Stimulated activated CD4-positive, alpha-beta T cell treated with anti-CD3 and anti-CD28 coated beads, Interleukin-4, amount 100 ng/mL, for 1 hour (primary cell): ENCODE results near the gene C5orf63.
A peak's percentile ranks its signal among the peaks of the same experiment; 100 is the strongest.
"Not testable (repeated sequence)": the region's sequence is repeated elsewhere in the genome, so short reads cannot be mapped to it uniquely, and the experiment has no call there.

Experiments used
- DNase-seq: peaks from one replicate; pipeline ENCODE4 v3.0.0-alpha.2; 2020

Gene C5orf63

GRCh38 chr5:127070243-127070642 lies 3.1 kb downstream of the C5orf63 start:
- DNase-seq, result no peak

DNA sequence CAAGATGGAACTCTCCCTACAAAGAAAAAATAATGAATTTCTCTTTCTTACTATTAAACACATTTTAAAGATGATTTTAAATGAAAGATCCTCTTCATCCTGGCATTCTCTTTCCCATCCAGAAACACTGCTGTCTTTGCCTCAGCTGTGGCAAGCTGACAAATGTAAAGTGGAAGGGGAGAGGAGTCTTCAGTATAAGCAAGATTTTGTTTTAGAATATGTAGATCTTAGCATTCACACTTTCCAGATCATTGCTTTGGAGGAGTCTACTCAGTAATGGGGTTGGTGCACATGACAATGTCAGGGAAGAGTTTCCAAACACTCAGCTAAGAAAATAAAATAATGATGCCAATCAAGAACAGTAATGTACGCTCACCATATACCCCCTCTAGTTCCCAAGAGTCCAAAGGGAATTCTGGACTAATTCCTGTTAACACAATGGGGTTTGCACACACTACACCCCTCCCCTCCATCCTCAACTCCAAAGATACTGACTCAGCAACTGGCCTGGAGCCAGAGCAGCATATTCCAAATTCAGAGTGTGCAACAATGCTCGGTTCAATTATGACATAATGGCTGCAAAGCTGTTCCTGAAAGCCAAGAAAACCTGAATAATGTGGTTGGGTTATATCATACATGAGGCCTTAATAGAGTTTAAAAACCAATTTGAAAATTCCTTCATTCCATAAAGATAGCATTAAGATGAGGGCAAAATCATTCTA lies 4.6 kb downstream of the C5orf63 start:
- no peak for DNase-seq

GRCh38 chr5:127066721-127067120 lies 6.6 kb downstream of the C5orf63 start:
- no peak for DNase-seq

- no peak for DNase-seq
Measured at GRCh38 chr5:127064253-127064840, 9.0 kb downstream of the C5orf63 start.

- DNase-seq, result no peak
Measured at GRCh38 chr5:127063257-127063913, 9.9 kb downstream of the C5orf63 start.

GRCh38 chr5:127061956-127062355 lies 11.3 kb downstream of the C5orf63 start:
- no peak for DNase-seq

- no peak for DNase-seq
Measured at GRCh38 chr5:127061537-127061936, 11.8 kb downstream of the C5orf63 start.

DNA sequence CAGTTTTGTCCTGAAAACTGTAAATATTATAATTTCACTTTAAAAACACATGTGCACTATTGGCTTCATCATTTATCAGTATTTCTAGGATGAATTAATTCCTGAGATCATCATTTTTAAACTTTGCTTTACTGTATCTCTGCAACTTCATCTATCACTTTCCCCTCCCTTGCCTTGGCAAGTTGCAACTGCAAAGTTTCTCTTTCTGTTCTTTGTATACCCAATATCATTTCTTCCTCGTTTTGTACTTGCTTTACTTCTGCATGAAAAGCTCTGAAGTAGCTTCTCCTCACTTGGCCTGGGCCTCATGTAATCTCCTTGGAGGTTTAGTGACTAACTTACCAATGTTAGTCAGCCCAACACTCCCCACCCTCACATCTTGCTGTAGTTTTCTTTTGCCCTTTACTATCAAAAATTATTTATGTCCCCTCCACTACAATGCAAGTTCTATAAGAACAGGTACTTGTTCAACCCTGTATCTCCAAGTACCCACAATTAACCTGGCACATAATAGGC lies 12.8 kb downstream of the C5orf63 start:
- DNase-seq, result no peak

- DNase-seq, result no peak
Measured at GRCh38 chr5:127056896-127057295, 16.4 kb downstream of the C5orf63 start.

GRCh38 chr5:127055880-127056653 lies 17.2 kb downstream of the C5orf63 start:
- DNase-seq, result no peak

DNA sequence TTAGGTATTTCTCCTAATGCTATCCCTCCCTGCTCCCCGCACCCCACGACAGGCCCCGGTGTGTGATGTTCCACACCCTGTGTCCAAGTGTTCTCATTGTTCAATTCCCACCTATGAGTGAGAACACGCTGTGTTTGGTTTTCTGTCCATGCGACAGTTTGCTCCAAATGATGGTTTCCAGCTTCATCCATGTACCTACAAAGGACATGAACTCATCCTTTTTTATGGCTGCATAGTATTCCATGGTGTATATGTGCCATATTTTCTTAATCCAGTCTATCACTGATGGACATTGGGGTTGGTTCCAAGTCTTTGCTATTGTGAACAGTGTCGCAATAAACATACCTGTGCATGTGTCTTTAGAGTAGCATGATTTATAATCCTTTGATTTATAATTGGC lies 19.8 kb downstream of the C5orf63 start:
- DNase-seq, result not testable (repeated sequence)

DNA sequence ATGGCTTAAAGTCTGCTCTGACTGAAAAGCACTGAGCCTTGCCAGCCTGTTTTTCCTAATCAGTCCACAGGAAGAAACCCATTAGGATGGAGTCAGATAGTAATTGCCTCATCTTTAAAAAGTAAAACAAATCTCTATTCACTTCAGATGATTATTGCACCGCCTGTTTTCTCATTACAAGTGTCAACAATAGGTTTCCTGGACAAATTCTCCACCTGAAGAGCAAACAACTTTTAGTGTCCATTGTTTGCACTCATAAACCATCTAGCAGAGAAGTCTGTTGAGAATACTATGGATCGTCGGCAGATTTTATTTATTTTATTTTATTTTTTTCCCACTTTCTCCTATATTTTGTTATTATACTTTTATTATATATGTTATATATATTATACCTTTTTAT lies 20.3 kb downstream of the C5orf63 start:
- no peak for DNase-seq

GRCh38 chr5:127051591-127051990 lies 21.7 kb downstream of the C5orf63 start:
- no peak for DNase-seq

DNA sequence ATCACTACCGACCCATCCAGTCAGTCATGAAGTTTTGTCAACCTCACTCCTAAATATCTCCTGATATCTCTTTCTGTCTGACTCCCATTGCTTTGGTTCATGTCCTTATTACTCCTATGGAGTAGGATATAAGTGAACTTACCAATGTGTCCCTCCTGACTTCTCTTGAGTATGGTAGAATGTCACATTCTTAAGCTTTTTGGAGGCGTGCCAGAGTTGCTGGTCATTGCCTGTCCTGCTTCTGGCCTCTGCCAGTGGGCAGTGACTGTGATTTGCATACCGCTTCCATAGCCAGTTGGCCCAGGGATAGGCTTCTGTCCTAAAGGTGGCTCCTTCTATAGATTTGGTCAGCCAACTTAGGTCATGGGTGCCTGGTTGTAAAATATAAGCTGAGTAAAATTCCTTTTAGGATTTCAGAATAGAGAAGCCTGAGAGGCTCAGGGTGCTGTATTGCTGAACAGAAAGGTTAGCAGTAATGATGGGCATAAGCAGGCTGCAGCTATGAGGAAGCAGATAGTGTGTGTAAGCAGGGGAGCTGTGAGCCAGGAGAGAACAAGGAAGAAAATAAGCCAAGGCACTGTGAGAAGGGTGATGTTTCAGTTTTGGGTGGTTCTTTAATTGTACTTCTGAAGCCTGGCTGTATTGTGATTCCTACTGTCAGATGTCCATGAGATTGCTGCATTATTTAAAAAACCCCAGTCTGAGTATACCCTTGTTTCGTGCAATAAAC lies 26.8 kb downstream of the C5orf63 start:
- no peak for DNase-seq

DNA sequence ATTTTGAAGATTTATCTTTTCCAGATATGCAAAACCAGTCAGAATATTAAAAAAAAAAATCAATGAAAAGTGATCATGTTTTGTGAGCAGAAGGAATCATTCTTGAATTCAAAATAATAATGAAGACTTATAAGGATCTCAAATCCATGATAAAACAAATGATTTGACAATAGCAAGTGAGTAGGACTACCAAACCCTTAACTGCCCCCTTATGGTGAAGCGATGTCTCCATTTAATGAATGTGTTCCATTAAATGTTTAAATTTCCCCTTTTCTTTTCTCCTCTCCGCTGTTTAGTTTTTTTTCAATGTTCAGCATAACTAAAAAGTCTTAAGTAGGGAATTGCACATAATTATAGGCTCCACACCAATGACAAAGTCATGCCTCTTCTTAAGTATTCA lies 30.7 kb downstream of the C5orf63 start:
- no peak for DNase-seq

DNA sequence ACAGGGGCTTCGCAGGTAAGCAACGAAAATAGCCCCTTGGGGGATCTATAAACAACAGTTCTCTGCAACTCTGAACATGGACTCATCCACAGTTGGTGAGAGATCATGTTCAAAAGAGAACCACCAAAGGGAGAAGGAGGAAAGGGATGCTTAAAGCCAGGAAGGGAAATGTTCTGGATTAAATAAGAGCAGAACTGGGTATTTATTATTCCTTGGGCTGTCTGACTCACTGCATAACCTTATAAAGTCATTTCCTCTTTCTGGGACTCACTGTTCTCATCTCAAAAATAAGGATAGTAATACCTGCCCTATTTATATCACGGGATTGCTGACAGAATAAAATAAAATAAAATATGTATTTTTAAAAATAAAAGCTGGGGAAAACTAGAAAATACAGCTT lies 31.7 kb downstream of the C5orf63 start:
- DNase-seq, result no peak

DNA sequence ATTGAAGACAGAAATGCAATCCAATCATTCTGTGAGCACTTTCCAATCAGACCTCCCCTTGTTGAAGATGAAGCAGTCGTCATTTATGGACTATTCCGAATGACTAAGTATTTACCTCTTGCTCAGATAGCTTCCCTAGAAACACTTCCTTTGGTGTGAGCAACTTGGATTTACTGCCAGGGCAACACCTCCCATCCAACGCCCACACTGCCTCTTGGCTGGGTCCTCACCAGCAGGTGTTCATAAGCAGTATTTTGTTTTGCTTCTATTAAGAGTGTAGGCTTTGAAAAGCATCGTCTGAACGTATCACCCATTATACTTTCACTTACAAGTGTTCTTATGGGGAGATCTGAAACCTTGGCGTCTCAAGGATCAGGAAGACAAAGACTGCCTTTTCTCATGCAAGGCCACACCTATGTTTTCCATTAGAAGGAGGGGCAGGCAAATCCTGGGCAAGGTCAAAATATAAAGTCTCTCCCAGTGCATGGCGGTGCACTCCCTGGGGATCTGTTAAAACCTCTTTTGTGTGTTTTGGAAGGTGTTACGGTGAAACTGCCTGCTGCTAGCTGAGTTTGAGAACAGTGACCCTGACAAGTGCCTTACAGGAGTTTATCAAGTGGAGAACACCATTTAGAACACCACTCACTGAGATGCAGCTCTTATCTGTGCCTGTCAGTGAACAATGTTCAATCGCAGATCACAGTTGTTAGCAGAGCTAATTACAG lies 32.3 kb downstream of the C5orf63 start:
- DNase-seq, result no peak

- DNase-seq, result no peak
Measured at GRCh38 chr5:127038550-127038949, 34.8 kb downstream of the C5orf63 start.

DNA sequence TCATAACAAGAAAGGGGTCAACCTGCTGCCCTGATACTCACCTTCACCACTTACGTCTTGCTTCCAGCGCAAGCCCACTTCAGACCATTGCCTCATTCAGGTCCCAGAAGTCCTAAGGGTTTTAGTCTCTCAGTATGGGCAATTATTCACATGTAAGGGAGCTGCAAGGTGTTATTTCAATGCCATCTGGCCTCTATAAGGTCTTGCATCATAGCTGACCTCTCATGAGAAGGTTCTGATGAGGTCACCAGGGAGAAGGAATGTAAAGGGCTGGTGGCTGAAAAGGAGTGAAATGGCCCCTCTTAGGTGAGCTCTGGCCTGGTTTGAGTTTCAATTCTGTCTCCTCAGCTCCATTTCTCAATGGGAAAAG lies 41.5 kb downstream of the C5orf63 start:
- no peak for DNase-seq

DNA sequence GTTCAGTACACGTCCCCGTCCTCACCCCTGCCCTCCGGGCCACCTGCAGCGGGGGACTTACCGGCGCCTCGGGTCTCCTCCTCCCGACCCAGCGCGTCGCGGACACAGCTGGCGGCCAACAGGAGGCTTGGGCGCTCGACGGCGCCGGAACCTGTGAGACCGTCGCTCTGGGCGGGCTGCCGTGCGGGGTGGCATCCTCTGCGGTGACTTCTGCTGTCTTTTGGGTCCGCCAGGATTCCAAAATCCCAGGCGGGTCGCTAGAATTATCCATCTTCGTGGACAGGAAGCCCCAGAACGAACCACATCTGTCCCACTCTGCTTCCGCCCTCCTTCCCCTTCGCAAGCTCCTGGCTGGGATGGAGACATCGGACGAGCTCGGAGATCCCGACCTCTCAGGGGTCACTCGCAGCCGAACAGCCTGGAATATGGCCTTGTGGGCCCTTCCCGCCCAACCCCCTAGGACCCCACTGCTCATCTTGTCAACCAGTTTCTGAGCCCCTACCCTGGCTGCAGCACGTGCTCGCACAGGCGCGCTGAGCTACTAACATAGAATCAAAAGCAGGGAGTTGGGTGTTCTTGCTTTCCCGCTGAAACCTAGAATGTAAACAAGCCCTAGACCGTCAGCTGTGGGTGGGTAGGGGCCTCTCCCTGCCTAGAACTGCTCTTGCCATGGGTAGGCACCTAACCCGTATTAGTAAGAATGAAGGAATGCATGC lies 42.0 kb downstream of the C5orf63 start:
- peak; percentile 2 for DNase-seq
